Measurements from ENCODE around the gene HSF5.

HSF5 gene

DNA sequence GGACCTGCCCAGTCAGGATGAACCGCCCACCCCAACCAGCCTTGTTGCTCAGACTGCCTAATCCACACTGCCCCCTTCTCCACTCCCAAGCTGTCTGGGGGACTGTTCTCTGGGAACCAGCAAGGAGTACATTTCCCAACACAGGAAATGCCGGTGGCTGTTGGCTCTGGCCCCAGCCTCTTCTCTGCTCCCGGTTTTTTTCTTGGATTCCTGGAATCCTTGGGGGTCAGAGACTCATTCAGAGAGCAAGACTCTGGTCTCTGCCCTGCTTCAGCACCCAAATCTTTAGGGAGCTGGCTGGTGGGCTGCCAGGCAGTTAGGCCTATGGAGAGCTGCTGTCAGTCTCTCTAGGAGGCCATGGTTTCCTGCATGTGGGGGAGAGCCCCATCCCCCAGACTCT is 37.0 kb upstream of the HSF5 start:
- Mint-ChIP-seq H3K9me3 (no peaks in the 10 kb centered on the region), H3K4me1 (no peaks in the 10 kb centered on the region), H3K36me3 (no peaks in the 10 kb centered on the region), H3K4me3 (no peak overlapping the region), H3K27ac (no peak overlapping the region), H3K27me3 (peaks cover 4% of the 10 kb centered on the region)

- H3K27ac Mint-ChIP-seq = no peak overlapping the region
Observed at GRCh38 chr17:58521680-58522079, 33.5 kb upstream of the HSF5 start.

DNA sequence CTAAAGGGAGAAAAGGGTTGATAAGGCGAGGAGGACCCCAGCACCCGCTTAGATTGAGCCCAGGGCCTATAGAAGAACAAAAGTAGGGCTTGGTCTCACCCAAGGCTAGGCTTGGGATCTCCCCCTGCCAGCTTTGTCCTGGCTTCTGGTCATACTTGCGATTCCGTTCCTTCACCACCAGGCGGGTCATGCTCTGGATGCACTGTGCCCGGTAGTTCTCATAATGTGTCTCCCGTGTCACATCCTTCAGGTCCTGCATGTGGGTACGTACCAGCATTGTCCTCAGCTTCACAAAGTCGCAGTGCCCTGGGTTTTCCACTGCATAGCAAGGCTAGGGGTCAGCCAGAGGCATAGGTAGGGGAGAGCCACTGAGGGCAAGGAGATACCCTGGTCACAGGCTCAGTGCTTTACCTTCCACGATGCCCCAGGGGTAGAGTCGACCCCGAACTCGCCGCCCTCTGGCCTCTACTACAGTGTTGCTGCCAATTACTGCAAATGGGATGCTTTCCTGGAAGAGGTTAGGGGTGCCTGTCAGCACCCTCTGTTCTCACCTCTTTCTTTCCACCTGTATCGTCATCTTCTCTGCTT is 32.7 kb upstream of the HSF5 start:
- Mint-ChIP-seq H3K27ac (no peak overlapping the region), H3K4me3 (no peak overlapping the region)

More at GRCh38 chr17:58521680-58522079, 33.5 kb upstream of the HSF5 start:
- no peaks in the 10 kb centered on the region for H3K36me3 Mint-ChIP-seq
- H3K9me3 Mint-ChIP-seq = no peaks in the 10 kb centered on the region
- no peak overlapping the region for H3K4me3 Mint-ChIP-seq
- no peaks in the 10 kb centered on the region for H3K27me3 Mint-ChIP-seq
- peaks cover 3% of the 10 kb centered on the region for H3K4me1 Mint-ChIP-seq

GRCh38 chr17:58517928-58518609 is 29.9 kb upstream of the HSF5 start:
- H3K27me3 Mint-ChIP-seq = no peaks in the 10 kb centered on the region
- H3K4me3 Mint-ChIP-seq = peak overlapping the region; percentile 94
- peaks cover 30% of the 10 kb centered on the region for H3K4me1 Mint-ChIP-seq
- peak overlapping the region; percentile 92 for H3K27ac Mint-ChIP-seq
- H3K36me3 Mint-ChIP-seq = peaks cover 1% of the 10 kb centered on the region
- no peaks in the 10 kb centered on the region for H3K9me3 Mint-ChIP-seq

More for the DNA sequence above, 32.7 kb upstream of the HSF5 start:
- Mint-ChIP-seq H3K9me3 (no peaks in the 10 kb centered on the region), H3K36me3 (no peaks in the 10 kb centered on the region), H3K4me1 (peaks cover 11% of the 10 kb centered on the region), H3K27me3 (no peaks in the 10 kb centered on the region)

- Mint-ChIP-seq H3K4me3 (peak overlapping the region; percentile 94), H3K4me1 (peaks cover 36% of the 10 kb centered on the region), H3K27ac (peak overlapping the region; percentile 92), H3K36me3 (peaks cover 5% of the 10 kb centered on the region), H3K27me3 (no peaks in the 10 kb centered on the region), H3K9me3 (no peaks in the 10 kb centered on the region)
Observed at GRCh38 chr17:58517378-58517927, 29.2 kb upstream of the HSF5 start.

- Mint-ChIP-seq H3K27ac (peak overlapping the region; percentile 83), H3K4me3 (peak overlapping the region; percentile 94), H3K27me3 (no peaks in the 10 kb centered on the region), H3K9me3 (no peaks in the 10 kb centered on the region), H3K36me3 (peaks cover 5% of the 10 kb centered on the region), H3K4me1 (peaks cover 40% of the 10 kb centered on the region)
Observed at GRCh38 chr17:58516644-58517377, 28.6 kb upstream of the HSF5 start.

DNA sequence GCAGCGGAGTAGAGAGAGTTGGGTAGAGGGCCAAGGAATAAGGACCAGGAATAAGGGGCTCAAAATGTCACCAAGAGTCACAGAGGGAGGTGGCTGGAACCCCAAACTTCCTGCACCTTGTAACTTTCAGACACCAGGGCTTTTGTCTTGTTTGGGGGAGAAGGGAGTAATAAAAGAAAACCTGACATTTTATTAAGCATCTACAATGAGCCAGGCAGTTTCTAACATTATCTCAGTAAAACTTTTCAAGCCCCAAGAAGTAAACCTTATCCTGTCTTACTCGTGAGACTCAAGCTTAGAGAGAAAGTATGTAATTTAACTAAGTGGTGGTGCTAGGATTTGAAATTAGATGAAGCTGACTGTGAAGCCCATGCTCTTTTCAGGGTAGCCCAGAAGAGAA is 27.1 kb upstream of the HSF5 start:
- H3K27ac Mint-ChIP-seq = peak overlapping the region; percentile 81
- peak overlapping the region; percentile 78 for H3K4me3 Mint-ChIP-seq
- peaks cover 17% of the 10 kb centered on the region for H3K36me3 Mint-ChIP-seq
- peaks cover 50% of the 10 kb centered on the region for H3K4me1 Mint-ChIP-seq
- H3K9me3 Mint-ChIP-seq = no peaks in the 10 kb centered on the region
- H3K27me3 Mint-ChIP-seq = no peaks in the 10 kb centered on the region

DNA sequence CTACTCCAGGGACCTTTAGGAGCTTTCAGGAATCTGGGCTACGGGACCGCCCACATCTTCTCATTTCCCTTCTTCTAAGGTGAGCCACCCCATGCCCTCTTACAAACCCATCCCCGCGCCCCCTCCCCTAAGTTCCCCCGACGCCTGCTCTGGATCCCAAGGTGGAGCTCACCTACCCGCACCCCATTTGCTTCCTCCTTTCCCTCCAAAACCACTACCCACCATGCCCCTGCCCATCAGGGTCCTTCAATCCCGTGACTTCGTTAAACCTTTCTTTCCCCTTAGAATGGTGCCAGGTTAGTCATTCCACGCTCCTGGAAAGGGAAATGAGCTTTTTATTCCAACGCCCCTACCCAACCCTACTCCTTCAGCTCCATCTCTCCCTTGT is 26.6 kb upstream of the HSF5 start:
- H3K27ac Mint-ChIP-seq = peak overlapping the region; percentile 81
- peak overlapping the region; percentile 78 for H3K4me3 Mint-ChIP-seq
- H3K27me3 Mint-ChIP-seq = no peaks in the 10 kb centered on the region
- no peaks in the 10 kb centered on the region for H3K9me3 Mint-ChIP-seq
- peaks cover 23% of the 10 kb centered on the region for H3K36me3 Mint-ChIP-seq
- H3K4me1 Mint-ChIP-seq = peaks cover 55% of the 10 kb centered on the region

- no peaks in the 10 kb centered on the region for H3K27me3 Mint-ChIP-seq
- H3K27ac Mint-ChIP-seq = peak within 1 kb of the TSS; percentile 91
- no peaks in the 10 kb centered on the region for H3K9me3 Mint-ChIP-seq
- peaks cover 27% of the 10 kb centered on the region for H3K36me3 Mint-ChIP-seq
- H3K4me1 Mint-ChIP-seq = peaks cover 57% of the 10 kb centered on the region
- peak within 1 kb of the TSS; percentile 96 for H3K4me3 Mint-ChIP-seq
Observed at GRCh38 chr17:58513965-58514769, 26.0 kb upstream of the HSF5 start, which contains the start of gene MTMR4. MTMR4 (minus strand) TSS chr17:58514638; CDS start chr17:58514407, 231 bp downstream.

DNA sequence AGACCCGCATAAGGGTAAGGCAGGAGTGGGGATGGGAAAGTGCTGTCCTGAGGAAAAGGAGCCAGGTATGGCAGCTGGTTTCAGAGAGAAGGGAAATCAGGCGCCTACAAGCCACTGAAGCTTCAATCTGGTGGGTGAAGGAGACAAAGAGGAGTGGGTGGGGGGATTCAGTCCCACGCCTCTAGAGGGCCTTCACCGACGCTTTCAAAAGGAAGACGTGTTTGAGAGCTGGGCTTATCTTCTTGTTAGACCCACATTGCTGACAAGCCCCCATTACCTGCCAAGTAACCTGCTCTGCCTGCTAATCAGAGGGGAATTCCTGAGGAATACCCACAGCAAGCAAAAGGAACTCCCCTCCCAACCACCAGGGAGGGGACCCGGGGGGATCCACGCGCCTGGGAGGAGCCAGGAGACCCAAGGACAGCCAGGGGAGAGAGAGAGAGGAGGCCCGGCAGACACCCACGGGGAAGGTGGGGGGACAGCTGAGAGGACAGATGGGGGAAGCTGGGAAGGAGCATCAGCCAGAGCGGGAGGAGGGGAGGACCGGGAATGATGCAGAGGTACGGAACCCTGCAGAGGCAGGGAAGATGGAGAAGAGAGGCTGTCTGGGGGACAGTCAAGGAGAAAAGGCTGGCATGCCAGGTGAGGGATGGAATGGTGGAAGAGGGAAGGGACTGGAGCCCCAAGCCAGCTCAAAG is 25.2 kb upstream of the HSF5 start:
- Mint-ChIP-seq H3K36me3 (peaks cover 29% of the 10 kb centered on the region), H3K27me3 (no peaks in the 10 kb centered on the region)

GRCh38 chr17:58510075-58510474 is 21.9 kb upstream of the HSF5 start:
- no peaks in the 10 kb centered on the region for H3K27me3 Mint-ChIP-seq
- peaks cover 38% of the 10 kb centered on the region for H3K4me1 Mint-ChIP-seq
- H3K9me3 Mint-ChIP-seq = no peaks in the 10 kb centered on the region
- no peak overlapping the region for H3K27ac Mint-ChIP-seq
- no peak overlapping the region for H3K4me3 Mint-ChIP-seq
- H3K36me3 Mint-ChIP-seq = peaks cover 32% of the 10 kb centered on the region

More for the DNA sequence above, 25.2 kb upstream of the HSF5 start:
- Mint-ChIP-seq H3K4me1 (peaks cover 57% of the 10 kb centered on the region), H3K27ac (peak overlapping the region; percentile 91), H3K4me3 (peak overlapping the region; percentile 96), H3K9me3 (no peaks in the 10 kb centered on the region)

DNA sequence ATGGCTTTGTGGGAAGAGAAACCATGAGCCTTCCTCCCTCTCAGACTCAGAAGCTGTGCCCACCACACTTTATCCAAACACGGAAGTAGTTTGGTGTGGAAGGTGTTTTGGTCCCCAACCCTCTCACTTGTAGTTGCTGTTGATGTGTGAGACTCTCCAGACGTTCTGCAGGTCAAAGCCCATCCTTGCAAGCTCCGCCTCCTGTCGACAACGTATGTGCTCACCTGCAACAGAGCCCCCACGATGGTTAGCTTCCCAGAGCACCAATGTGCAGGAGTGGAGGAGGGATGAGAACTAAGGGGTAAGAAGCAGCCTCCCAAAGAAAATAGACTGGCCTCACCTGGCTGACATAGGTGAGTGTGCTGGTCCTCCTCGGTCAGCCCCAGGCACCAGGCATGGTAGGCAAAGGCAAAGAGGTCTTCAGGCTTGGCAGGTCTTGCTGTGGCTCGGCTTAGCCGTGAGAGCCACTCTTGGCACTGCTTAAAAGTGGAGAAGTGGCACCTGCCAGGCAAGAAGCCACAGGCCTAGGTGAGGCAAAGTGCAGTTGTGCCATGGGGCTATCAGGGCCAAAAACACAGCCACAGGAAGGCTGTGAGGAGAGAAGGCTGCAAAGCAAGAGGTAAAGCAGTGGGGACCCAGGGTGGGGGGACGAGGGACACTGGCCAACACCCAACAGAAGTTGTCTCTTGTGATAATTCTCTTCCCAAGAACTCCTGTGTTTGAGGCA is 20.3 kb upstream of the HSF5 start:
- H3K4me3 Mint-ChIP-seq = no peak overlapping the region
- H3K27me3 Mint-ChIP-seq = no peaks in the 10 kb centered on the region
- peaks cover 32% of the 10 kb centered on the region for H3K36me3 Mint-ChIP-seq
- no peaks in the 10 kb centered on the region for H3K9me3 Mint-ChIP-seq
- peaks cover 31% of the 10 kb centered on the region for H3K4me1 Mint-ChIP-seq
- H3K27ac Mint-ChIP-seq = peak overlapping the region; percentile 72

DNA sequence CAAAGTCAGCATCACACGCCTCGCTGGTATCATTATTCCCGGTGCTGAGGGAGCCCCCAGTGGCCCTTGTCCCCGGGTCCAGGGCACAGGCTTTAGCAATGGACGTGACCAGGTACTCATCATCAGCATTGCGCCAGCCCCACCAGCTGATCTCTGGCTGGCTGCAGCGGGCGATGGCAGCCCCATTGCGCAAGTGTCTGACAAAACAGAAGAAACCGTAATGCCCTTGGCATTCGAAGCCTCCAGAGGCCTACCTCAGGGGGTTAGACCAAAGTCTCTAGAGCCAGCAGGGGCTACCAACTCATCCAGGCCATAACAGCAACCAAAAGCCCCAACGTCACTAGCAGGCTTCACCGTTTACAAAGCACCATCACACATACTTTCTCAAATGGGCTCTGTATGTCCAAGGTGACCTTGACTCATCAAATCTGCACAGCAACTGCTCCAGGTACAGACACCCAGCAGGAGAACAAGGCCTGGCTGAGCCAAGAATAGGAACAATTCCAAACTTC is 19.0 kb upstream of the HSF5 start:
- Mint-ChIP-seq H3K4me1 (peaks cover 19% of the 10 kb centered on the region), H3K9me3 (no peaks in the 10 kb centered on the region), H3K4me3 (no peak overlapping the region), H3K27me3 (no peaks in the 10 kb centered on the region), H3K36me3 (peaks cover 30% of the 10 kb centered on the region), H3K27ac (no peak overlapping the region)
